ENCODE results near the gene RPL38. TPM values are rescaled to one million over a fixed set of nuclear protein-coding genes. Genes with fewer than 3 reads are reported as not detected.
A peak's percentile ranks its signal among the peaks of the same experiment; 100 is the strongest.

Gene RPL38
- 100 to 1,000 TPM; 161 to 313 (median 282) TPM for total RNA-seq
- long read RNA-seq, transcript RPL38-201 (5 exons, 1,170 nt), result major isoform, 238 of 306 reads
- long read RNA-seq, transcript RPL38-202 (5 exons, 431 nt), result minor isoform, 54 of 306 reads
- long read RNA-seq, partial matches to known transcripts, result 0 of 306 reads
- long read RNA-seq, other reads (novel, unspliced or antisense), result 10 of 306 reads

GRCh38 chr17:74203439-74204240 lies at the start of gene RPL38:
TSS of gene RPL38 (plus strand) at chr17:74203678. CDS start at chr17:74203956, 278 bp downstream.
- 0% methylated on average over 36 of the region's 53 CpGs for WGBS (ENCODE audit: insufficient coverage, low coverage, low lambda C conversion rate, missing lambda C conversion rate)
- DNase-seq (peak; percentile 95 to 97 (median 96)), ATAC-seq (peak; percentile 87 to 96 (median 90))
- Histone ChIP-seq H3K27ac (peak within 1 kb of the TSS; percentile 48 to 87 (median 65)), H3K27me3 (no peaks in the 10 kb centered on the region), H3K36me3 (peaks cover 0 to 28% (median 7%) of the 10 kb centered on the region in 4 donors), H3K4me3 (peak within 1 kb of the TSS; percentile 71 to 97 (median 93)), H3K4me1 (peaks cover 0 to 20% (median 9%) of the 10 kb centered on the region in 4 donors), H3K9me3 (no peaks in the 10 kb centered on the region)
- intact Hi-C loops (cut with DNase I), result no loop called here
- TF ChIP-seq CTCF (IDR thresholded peaks at IDR 0.05), result peak; percentile 89 to 98 (median 92)
- peak; percentile 77 for TF ChIP-seq POLR2A (IDR thresholded peaks at IDR 0.05)

- no peak overlapping the region for H3K4me3 ChIP-seq
- no peaks in the 10 kb centered on the region for H3K4me1 ChIP-seq
- intact Hi-C loops (cut with DNase I), result no loop called here
- no peak for ATAC-seq
- TF ChIP-seq POLR2A (IDR thresholded peaks at IDR 0.05) (no peak), CTCF (IDR thresholded peaks at IDR 0.05) (no peak)
- 50% methylated on average over 4 of the region's 11 CpGs for WGBS (ENCODE audit: insufficient coverage, low coverage, low lambda C conversion rate, missing lambda C conversion rate)
- no peaks in the 10 kb centered on the region for H3K27me3 ChIP-seq
- no peak overlapping the region for H3K27ac ChIP-seq
- peak in 1 of 3 donors; percentile 36 for DNase-seq
- no peaks in the 10 kb centered on the region for H3K36me3 ChIP-seq
- H3K9me3 ChIP-seq, result no peaks in the 10 kb centered on the region
Measured at GRCh38 chr17:74153821-74154430, 49.6 kb upstream of the RPL38 start.

- no peak overlapping the region for H3K27ac ChIP-seq
- ATAC-seq (no peak), DNase-seq (peak in 1 of 3 donors; percentile 6)
- no peak overlapping the region for H3K4me3 ChIP-seq
- H3K36me3 ChIP-seq, result no peaks in the 10 kb centered on the region
- WGBS (ENCODE audit: insufficient coverage, low coverage, low lambda C conversion rate, missing lambda C conversion rate), result 57% methylated on average over 5 of the region's 6 CpGs
- H3K4me1 ChIP-seq, result no peaks in the 10 kb centered on the region
- intact Hi-C loops (cut with DNase I), result no loop called here
- no peak for TF ChIP-seq CTCF (IDR thresholded peaks at IDR 0.05)
- TF ChIP-seq POLR2A (IDR thresholded peaks at IDR 0.05), result no peak
- H3K9me3 ChIP-seq, result no peaks in the 10 kb centered on the region
- H3K27me3 ChIP-seq, result no peaks in the 10 kb centered on the region
Measured at GRCh38 chr17:74156878-74157277, 46.6 kb upstream of the RPL38 start.

- intact Hi-C loops (cut with DNase I), result no loop called here
- Histone ChIP-seq H3K27ac (no peak overlapping the region), H3K4me3 (no peak overlapping the region), H3K4me1 (no peaks in the 10 kb centered on the region), H3K9me3 (no peaks in the 10 kb centered on the region), H3K27me3 (no peaks in the 10 kb centered on the region), H3K36me3 (no peaks in the 10 kb centered on the region)
- ATAC-seq (no peak), DNase-seq (peak in 1 of 3 donors; percentile 11)
- no peak for TF ChIP-seq CTCF (IDR thresholded peaks at IDR 0.05)
- TF ChIP-seq POLR2A (IDR thresholded peaks at IDR 0.05), result no peak
- WGBS (ENCODE audit: insufficient coverage, low coverage, low lambda C conversion rate, missing lambda C conversion rate), result 52% methylated on average over 6 of the region's 9 CpGs
Measured at GRCh38 chr17:74157366-74157765, 46.1 kb upstream of the RPL38 start.

Measured in right lobe of liver (tissue), 6 donors.